RCC 7860 (cell line): Measurements from ENCODE around the gene LRRN2.

ENCODE experiments used
- DNase-seq: peaks from one replicate; pipeline ENCODE4 v3.0.0-alpha.2; 2015; ENCODE audit warnings: low spot score
- FAIRE-seq: peaks from 2 replicates; lab custom pipeline; 2012; peaks lifted over from hg19 to GRCh38; lab: Jason Lieb, UNC

LRRN2 gene

GRCh38 chr1:204712708-204713430 lies 27.3 kb upstream of the LRRN2 start:
- FAIRE-seq = no peak

GRCh38 chr1:204711947-204712701 lies 26.6 kb upstream of the LRRN2 start:
- FAIRE-seq (no peak), DNase-seq (no peak)

More at GRCh38 chr1:204712708-204713430, 27.3 kb upstream of the LRRN2 start:
- no peak for DNase-seq

GRCh38 chr1:204711103-204711946 lies 25.8 kb upstream of the LRRN2 start:
- FAIRE-seq (no peak), DNase-seq (no peak)

- FAIRE-seq = no peak
Observed at GRCh38 chr1:204709960-204710912, 24.7 kb upstream of the LRRN2 start.

GRCh38 chr1:204709021-204709420 lies 23.5 kb upstream of the LRRN2 start:
- DNase-seq (no peak), FAIRE-seq (no peak)

More at GRCh38 chr1:204709960-204710912, 24.7 kb upstream of the LRRN2 start:
- DNase-seq = no peak

GRCh38 chr1:204706838-204707509 lies 21.4 kb upstream of the LRRN2 start:
- no peak for DNase-seq
- FAIRE-seq = no peak

GRCh38 chr1:204705888-204706837 lies 20.6 kb upstream of the LRRN2 start:
- DNase-seq (no peak), FAIRE-seq (no peak)

GRCh38 chr1:204705493-204705811 lies 19.9 kb upstream of the LRRN2 start:
- DNase-seq (no peak), FAIRE-seq (no peak)

GRCh38 chr1:204704794-204705492 lies 19.4 kb upstream of the LRRN2 start:
- no peak for FAIRE-seq
- DNase-seq = no peak

GRCh38 chr1:204703826-204704612 lies 18.5 kb upstream of the LRRN2 start:
- FAIRE-seq (no peak), DNase-seq (no peak)

- FAIRE-seq (no peak), DNase-seq (no peak)
Observed at GRCh38 chr1:204703268-204703664, 17.7 kb upstream of the LRRN2 start.

GRCh38 chr1:204702552-204703267 lies 17.2 kb upstream of the LRRN2 start:
- FAIRE-seq (no peak), DNase-seq (no peak)

GRCh38 chr1:204701229-204701628 lies 15.7 kb upstream of the LRRN2 start:
- no peak for DNase-seq
- FAIRE-seq = no peak

GRCh38 chr1:204697893-204698292 lies 12.4 kb upstream of the LRRN2 start:
- FAIRE-seq = no peak
- DNase-seq = no peak

- DNase-seq = no peak
- FAIRE-seq = no peak
Observed at GRCh38 chr1:204696606-204697005, 11.1 kb upstream of the LRRN2 start.

- DNase-seq (no peak), FAIRE-seq (no peak)
Observed at GRCh38 chr1:204695692-204696091, 10.2 kb upstream of the LRRN2 start.

- no peak for FAIRE-seq
Observed at GRCh38 chr1:204694145-204694544, 8.6 kb upstream of the LRRN2 start.

More at GRCh38 chr1:204694145-204694544, 8.6 kb upstream of the LRRN2 start:
- DNase-seq = no peak
